NCI-H69 (cell line): Measurements from ENCODE around the gene HDAC10.

Experiments
- DNase-seq: peaks from one replicate; lab custom pipeline; 2025; lab: John Stamatoyannopoulos, UW

Gene HDAC10

DNA sequence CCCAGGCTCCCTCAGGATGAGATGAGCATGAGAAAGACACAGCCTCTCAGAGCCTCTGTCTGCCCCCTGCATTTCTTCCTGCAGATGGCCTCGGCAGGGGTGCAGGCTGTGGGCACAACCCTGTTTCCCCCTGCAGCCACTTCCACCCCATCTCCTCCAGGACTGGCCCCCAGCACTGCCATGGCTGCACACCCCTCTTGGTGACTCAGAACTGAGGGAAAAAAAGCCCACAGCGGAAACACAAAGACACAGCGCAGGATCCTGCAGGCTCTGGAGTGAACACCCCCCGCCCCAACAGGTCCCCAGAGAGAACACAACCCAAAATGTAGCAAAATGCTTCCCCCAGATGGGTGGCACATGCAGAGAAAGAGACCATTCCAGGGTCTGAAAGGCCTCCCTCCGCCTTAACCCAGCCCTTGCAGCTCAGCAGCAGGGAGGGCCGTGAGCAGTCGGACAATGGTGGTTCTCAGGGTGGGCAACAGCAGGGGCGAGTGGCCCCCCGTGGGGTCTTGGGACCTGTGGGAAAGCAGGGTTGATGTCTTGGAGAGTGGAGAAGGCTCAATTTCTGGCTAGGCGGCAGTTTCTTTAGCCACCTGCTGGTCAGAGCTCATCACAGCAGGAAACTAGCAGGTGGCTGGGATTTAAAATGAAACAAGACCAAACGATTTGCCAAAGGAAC lies 14.2 kb downstream of the HDAC10 start:
- DNase-seq = peak; percentile 66

DNA sequence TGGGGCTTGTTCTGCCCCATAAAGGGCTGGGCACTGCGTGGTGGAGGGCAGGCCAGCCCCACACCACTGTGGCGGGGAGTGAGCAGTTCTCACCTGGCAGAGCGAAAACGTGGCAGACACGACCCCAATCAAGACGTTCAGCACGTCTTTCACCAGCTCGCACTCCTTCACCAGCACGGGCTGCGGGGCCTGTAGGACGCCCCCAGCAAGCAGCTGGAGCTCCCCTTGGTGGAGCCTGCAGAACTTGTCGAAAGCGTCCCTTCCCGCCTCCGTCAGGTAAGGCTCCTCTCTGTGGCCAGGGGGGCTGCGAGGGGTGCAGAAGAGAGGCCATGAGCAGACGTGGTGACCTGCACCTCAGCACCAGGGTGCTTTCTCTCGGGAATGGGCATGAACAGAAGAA lies 17.8 kb downstream of the HDAC10 start:
- no peak for DNase-seq

DNA sequence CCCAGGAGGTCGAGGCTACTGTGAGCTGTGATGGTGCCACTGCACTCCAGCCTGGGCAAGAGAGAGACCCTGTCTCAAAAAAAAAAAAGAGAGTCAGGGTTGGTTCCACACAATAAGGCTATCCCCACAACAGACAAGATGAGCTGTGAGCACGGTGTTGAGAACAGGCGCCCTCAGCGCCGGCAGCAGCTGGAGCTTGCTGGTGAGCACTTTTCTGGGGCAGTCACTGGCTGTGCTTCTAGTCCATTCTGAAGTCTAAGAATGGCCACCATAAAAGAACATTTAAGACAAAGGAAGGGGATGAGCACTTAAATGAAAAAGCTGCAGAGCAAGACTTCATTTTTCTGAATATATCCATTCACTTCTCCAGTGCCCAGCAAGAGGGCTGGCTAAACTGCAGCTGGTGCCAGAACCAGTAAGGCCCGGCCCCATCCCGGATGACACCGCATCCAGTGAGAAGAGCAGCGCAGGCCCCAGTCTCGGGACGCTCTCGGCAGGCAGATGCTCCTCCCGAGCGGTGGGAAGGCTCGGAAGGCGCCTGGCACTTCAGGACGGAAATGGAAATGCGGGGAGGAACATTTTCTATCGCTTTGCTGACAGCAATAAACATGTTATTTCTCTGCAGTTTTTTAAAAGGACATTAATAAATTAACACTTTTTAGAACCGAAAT lies 18.4 kb downstream of the HDAC10 start:
- DNase-seq = no peak

- no peak for DNase-seq
Observed at GRCh38 chr22:50229370-50229769, 21.7 kb downstream of the HDAC10 start.

GRCh38 chr22:50228366-50228765 lies 22.7 kb downstream of the HDAC10 start:
- DNase-seq = no peak

GRCh38 chr22:50227579-50228215 lies 23.4 kb downstream of the HDAC10 start:
- DNase-seq = no peak

DNA sequence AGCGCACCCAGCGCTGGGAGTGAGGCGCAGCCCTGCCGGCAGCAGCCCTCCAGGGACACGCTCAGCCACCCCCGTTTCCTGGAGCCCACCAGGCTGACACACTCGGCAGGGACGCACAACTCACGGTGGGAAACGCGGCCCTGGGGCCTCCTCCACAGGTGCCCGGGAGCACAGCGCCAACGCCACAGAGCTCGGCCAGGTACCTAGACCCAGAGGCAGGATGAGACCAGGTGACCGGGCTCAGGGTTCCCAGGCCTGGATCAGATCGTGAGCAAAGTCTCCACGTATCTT lies 24.2 kb downstream of the HDAC10 start:
- DNase-seq = no peak

DNA sequence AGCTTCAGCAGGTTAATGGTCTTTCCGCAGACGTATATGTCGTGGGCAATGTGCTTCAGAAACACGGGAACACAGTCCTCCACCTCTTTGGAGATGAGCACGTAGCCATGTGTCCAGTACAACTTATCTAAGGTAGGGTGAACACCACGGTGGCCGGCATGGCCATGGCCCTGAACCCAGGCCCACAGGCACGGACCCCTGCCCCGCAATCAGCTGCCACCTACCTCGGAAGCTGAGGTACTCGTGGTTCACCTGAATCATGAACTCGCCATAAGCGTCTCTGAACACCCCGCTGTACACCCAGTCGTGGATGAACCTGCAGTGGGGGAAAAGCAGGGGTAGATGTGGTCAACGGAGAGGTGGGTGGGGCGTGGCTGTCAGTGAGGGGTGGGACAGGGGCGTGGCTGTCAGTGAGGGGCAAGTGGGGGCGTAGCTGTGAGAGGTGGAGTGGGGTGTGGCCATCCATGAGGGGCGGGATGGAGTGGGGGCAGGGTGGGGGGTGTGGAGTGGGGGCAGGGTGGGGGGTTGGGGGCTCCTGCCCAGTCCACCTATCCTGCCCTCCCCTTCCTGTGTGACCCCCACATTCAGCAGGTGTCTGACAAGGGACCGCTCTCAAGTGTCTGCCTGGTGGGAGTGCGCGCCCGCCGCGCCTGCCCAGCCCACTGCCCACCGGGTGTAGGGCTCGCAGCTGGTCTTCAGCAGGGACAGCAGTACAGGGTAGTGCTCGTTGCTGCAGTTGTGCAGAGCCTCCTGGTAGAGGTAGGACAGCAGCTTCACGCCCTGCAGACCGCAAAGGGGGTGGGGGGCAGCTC lies 24.8 kb downstream of the HDAC10 start:
- no peak for DNase-seq

DNA sequence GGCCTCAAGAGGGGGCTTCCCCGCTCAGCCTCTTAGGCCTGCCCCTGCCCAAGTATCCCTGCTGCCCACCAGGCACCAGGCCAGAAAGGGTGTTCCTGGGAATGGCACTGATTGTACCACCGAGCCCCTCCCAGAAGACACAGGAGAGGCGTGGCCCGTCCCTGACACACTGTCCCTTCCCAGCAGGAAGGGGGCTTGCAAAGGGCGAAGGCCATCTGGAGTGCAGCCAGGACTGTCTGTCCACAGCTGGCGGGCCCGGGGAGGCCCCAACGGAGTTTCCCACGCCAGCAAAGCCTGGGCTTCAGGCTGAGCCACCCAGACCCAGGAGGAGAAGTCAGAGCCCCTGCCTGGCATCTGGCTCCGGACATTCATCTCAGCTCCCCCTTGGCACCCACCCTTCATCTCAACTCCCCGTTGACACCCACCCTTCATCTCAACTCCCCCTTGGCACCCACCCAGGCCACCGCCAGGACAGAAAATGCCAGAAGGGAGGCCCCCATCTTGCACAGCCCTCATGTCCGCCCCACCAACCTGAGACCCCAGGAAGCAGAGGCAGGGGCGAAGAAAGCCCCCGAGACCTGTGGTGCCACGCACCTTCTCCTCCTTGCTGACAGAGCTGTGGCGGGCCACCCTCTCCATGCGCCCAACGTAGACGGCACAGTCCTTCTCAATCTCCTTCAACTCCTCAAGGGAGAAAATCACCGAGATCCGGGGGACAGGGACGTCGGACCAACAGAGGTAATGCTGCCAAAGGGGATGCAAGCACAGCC lies 25.7 kb downstream of the HDAC10 start:
- no peak for DNase-seq

DNA sequence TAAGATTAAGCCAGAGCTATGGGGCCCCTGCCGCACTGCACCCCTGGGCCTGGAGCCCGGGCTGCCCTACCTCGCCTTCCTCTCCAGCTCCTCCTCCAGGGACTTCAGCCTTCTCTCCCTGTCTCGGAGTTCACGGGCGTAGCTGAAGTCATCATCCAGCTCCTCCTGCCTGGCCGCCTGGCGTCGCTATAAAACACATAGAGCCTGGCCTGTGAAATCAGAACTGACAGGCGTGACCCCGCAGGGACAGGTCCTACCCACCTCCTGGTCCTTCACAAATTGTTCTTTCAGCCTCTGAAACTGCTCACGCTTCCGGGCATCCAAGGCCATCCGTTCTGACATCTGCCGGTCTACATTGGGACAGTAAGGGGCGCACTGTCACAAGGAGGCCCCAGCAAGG lies 27.0 kb downstream of the HDAC10 start:
- DNase-seq = no peak

GRCh38 chr22:50222508-50222907 lies 28.6 kb downstream of the HDAC10 start:
- no peak for DNase-seq

DNA sequence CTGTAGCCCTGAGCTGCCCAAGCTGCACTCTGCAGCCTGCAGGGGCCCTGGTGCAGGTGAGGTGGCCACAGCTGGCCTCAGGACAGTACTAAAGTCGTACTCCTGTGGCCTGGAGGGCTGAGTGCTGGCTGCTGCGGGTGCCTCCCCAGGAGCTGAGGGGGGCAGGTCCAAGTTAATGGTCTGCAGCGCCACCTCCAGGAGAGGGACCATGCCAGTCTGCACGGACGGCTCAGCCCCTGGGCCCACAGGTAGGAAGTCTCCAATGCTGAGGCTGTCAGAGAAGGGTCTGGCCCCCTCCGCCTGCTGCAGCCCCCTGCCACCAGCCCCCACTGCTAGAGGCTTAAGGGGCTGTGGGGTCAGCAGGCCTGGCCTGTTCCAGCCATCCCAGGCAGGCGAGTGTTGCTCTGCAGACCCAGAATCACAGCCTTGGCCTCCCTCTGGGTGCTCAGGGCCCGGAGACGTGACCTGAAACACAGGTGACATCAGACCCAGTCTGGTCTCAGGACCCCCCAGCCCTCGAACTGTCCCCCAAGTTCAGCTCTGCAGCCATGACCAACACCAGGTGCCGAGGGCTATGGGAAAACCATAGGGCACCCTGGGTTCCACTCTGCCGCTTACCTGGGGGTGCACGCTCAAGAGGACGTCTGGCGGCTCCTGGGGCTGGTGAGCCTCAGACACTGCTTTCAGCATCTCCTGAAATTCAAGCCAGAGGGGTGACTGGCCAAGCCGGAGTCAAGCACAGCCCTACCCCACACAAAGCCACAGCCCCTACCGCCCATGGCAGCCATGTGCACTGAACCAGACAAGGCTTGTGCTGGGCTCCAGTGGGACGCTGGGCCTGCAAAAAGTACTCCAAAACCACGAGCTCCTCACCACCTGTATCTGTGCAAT lies 29.4 kb downstream of the HDAC10 start:
- no peak for DNase-seq

GRCh38 chr22:50220603-50221409 lies 30.3 kb downstream of the HDAC10 start:
- no peak for DNase-seq

- no peak for DNase-seq
Observed at GRCh38 chr22:50219800-50220602, 31.1 kb downstream of the HDAC10 start.

GRCh38 chr22:50218996-50219727 lies 31.9 kb downstream of the HDAC10 start:
- DNase-seq = peak; percentile 70

GRCh38 chr22:50218153-50218995 lies 32.7 kb downstream of the HDAC10 start:
- DNase-seq = no peak

DNA sequence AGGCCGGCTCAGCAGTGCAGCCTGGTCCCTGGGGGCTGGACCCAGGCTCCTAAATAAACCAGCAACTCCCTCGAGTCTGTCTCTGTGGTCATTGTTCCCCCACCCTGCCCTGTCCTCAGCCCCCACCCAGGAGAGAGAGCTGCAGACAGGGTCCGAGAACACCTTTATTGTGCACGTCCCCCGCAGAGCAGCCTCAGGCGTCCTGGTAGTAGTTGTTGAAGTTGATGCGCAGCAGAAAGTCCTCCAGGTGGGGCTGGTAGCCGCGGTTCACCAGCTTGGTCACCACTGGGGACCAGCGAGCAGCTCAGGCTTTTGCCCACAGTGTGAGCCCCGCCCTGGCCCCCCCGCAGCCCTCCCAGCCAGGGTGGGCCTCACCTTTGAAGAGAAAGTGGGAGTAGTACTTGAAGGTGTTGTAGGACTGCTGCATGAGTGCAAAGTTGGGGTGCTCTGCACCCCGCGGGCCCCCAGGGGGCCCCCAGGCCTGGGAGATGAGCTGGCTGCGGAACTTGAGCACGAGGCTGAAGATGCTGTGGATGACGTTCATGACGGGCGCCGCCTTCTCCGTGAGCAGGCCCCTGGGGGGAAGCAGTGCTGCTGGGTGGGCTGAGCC lies 33.4 kb downstream of the HDAC10 start:
- no peak for DNase-seq
